Stimulated activated CD8-positive, alpha-beta memory T cell treated with anti-CD3 and anti-CD28 coated beads, Interleukin-2, amount 100 ng/mL, for 1 hour (primary cell): Measurements from ENCODE around the gene MGRN1.
"Not testable (repeated sequence)": the region's sequence is repeated elsewhere in the genome, so short reads cannot be mapped to it uniquely, and the experiment has no call there.

ENCODE experiments used
- DNase-seq, 2 donors: peaks; one replicate each; pipeline ENCODE4 v3.0.0-alpha.2; 2020; ENCODE audit warnings: low read depth in 2 of 2

MGRN1 gene

GRCh38 chr16:4733211-4733742 is 108.7 kb downstream of the MGRN1 start:
- DNase-seq: no peak

GRCh38 chr16:4733747-4734062 is 109.1 kb downstream of the MGRN1 start:
- DNase-seq: no peak

- peak; percentile 59 to 62 for DNase-seq
Measured at GRCh38 chr16:4734063-4734729, 109.6 kb downstream of the MGRN1 start, which contains the start of the genes ANKS3 and DNAAF8. Gene ANKS3 (minus strand): TSS chr16:4734271. CDS start chr16:4730149, 4,122 bp downstream. Gene DNAAF8 (plus strand): TSS chr16:4734537. CDS start chr16:4736515, 1,978 bp downstream.

GRCh38 chr16:4734730-4735535 is 110.3 kb downstream of the MGRN1 start:
- peak; percentile 90 for DNase-seq

- no peak for DNase-seq
Measured at GRCh38 chr16:4736546-4736945, 111.9 kb downstream of the MGRN1 start.

- DNase-seq: no peak
Measured at GRCh38 chr16:4737545-4737944, 112.9 kb downstream of the MGRN1 start.

GRCh38 chr16:4738370-4738769 is 113.7 kb downstream of the MGRN1 start:
- not testable (repeated sequence) for DNase-seq
